ENCODE measurements around the gene RABEP2.

GRCh38 chr16:28893291-28893690, 31.7 kb downstream of the RABEP2 start:
- no peak for TF ChIP-seq CTCF (conservative IDR thresholded peaks at IDR 0.05 in 1 of 2, IDR thresholded peaks at IDR 0.05 in 1 of 2; ENCODE audit: extremely low read depth in 1 of 2, insufficient read depth in 1 of 2, low read depth in 1 of 2, low read length in 2 of 2)
- TF ChIP-seq EZH2 (IDR thresholded peaks at IDR 0.05; ENCODE audit: borderline replicate concordance, low read length) = no peak
